Measurements from ENCODE around the gene ESRRA.

- TF ChIP-seq POLR2AphosphoS5 (IDR thresholded peaks at IDR 0.05; ENCODE audit: low read depth, low read length) (no peak), POLR2A (IDR thresholded peaks at IDR 0.05; ENCODE audit: low read depth, low read length) (no peak), SPI1 (IDR thresholded peaks at IDR 0.05; ENCODE audit: low read depth, low read length) (no peak), PAX5 (IDR thresholded peaks at IDR 0.05; ENCODE audit: insufficient read depth, low read length, severe bottlenecking) (no peak), TAF1 (IDR thresholded peaks at IDR 0.05; ENCODE audit: low read depth, low read length) (no peak), POU2F2 (IDR thresholded peaks at IDR 0.05; ENCODE audit: low read depth, low read length) (no peak)
Measured at GRCh38 chr11:64294774-64295173, 10.6 kb upstream of the ESRRA start.
